ENCODE measurements around the gene HS6ST3.

HS6ST3 gene

DNA sequence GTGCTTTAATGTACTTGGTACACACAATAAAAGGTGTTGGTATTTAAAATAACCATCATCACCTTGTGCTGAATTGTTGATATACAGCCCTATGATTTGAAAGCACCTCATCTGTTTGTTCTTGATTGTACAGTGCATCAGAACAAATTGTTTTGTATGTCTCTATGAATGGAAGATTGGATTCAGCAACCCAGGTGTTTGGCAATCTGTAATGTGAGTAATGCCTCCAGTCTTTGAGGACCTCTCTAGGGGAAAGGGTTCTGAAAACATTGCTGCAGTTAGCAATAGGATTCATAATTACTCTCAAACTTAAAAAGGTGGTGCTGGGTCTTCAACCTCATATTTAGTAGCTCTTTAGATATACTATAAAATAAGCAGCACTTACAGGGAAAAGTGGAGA, 562.6 kb downstream of the HS6ST3 start:
- no peak for DNase-seq (ENCODE audit: low read depth)

DNA sequence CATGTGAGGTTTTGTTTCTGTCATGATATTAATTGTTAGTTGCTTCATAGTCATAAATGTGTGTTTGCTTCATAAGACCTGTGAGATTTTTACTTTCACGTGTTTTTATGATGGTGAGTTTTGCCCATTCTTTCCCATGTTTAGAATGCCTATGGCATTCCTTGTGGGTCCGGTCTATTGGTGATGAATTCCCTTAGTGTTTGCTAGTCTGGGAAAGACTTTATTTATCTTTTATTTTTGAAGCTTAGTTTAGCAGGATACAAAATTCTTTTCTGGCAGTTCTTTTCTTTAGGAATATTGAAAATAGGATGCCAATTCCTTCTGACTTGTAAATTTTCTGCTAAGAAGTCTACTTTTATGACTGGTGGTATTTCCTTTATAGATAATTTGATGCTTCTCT, 571.7 kb downstream of the HS6ST3 start:
- no peak for DNase-seq (ENCODE audit: low read depth)

DNA sequence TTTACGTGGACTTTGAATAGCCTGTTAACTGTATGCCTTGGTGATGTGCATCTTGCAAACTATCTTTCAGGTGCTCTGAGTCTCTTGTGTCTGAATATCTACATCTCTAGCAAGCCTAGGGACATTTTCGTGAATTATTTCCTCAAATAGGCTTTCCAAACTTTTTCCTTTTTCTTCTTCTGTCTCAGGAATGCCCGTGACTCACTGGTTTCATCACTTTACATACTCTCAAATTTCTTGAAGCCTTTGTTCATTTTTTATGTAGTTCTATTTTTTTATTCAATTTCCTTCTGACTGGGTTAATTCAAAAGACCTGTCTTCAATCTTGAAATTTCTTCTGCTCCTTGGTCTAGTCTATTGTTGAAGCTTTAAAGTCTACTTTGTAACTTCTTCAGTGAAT, 572.1 kb downstream of the HS6ST3 start:
- DNase-seq (ENCODE audit: low read depth), result no peak

DNA sequence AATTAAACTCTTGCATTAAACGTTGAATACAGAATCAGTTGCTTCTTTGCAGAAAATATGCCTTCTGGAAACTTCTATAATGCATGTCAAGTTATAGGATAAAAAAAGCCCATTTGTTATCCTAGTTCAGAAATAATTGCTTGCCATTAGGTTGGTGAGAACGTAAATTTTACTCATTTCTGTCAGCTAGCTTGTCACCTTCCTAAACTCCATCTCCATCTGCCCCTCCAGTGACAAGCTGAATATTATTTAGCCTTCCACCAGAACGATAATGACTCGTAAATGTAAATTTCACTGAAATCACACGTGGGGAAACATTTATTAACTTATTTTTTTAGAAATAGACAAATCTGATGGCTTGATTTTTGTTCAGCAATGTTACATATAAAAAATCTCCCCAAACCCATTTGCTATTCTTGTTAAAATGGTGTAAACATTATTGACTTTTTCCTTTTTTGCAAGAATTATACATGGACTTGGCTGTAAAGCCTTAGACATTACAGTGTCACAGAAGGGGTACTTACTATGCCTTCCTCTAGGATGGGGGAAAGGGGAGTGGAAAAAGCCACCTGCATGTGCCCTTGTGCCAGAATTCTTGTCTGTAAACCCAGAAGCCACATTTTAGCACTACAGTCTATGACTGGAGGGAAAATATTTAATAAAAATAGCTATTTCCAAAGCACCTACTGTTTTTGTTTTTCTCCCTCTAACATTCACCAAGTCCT, 577.5 kb downstream of the HS6ST3 start:
- DNase-seq (ENCODE audit: low read depth), result no peak

DNA sequence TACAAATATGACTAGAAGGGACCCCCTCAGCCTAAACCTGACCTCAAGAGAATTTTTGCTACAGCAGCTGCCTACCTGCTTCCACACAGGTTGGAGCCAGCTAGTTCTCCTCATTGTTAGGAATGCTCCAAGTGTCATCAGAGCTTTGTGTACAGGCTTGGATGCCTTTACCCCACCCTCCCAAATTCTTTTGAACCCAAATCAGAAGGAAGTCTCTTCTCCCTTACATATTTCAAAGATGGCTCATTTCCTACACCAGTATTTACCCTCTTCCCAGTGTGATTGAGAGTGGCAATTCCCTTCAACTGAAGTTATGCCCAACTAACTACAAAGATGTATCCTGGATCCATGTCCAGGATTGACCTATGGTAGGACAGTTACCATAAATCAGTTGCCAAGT, 581.2 kb downstream of the HS6ST3 start:
- DNase-seq (ENCODE audit: low read depth), result no peak

DNA sequence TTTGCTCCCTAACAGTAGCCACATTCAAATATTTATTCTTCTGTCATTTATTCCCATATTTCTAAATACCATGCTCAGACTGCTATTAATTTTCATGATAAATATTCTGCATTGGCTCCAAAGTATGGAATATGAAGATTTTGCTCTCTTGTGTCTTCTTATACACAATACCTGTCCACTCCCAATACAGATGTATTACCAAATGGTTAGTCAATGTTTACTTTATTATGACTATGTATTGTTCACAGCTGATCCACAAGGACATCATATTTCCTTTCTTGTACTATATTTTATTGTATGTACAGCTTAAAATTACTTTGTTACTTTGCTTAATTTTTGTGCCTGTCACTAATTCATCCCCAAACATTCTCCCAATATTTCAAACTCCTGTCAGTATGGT, 582.1 kb downstream of the HS6ST3 start:
- no peak for DNase-seq (ENCODE audit: low read depth)

DNA sequence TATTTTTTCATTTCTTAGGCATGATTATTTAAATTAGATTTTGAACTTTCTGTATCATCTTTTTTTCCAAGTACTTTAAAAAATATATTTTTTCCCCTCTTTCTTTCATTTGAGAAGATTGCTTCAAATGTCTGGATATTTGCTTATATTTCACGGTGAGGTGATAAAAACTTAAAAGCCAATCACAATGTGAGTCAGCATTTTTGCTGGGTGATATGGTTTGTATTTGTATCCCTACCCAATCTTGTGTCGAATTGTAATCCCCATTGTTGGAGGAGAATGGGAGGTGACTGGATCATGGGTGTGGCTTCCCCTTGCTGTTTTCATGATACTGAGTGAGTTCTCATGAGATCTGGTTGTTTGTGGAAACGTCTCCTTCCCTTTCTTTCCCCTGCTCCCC, 583.9 kb downstream of the HS6ST3 start:
- DNase-seq (ENCODE audit: low read depth), result no peak

DNA sequence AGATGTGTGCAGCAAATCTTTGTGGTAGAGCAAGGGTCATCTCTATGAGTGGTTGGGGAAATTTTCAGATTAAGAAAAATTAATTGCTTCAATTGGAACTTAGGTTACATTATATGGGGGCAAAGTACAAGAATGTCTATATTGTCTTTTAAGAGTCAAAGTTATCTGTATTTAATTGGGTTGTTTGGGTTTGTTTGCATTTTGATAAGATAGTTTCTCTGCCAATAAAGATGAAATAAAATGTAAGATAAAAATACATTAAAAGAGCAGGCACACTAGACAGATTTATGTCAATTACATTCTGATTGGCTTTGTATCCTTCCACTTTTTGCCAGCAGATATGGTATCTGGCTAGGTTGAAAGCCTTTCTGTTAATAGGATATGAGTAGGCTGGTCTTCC, 587.1 kb downstream of the HS6ST3 start:
- DNase-seq (ENCODE audit: low read depth), result no peak

DNA sequence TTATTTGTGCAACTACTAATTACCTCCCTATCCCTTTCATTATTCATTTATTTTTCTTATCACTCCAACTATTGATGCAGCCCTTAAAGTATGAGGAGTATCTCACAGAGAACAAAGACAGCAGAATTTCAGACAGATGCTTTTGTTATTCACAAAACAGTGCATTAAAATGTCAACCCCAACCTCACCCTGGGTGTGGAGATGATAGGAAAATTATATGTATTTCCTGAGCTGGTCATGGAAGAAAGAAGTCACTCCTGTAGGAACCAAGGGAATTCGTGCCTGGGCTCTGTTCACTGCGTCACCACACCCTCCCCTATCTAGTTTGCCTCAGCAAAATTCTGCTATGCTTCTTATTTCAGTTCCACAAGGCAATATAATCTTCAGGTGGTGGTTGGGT, 588.9 kb downstream of the HS6ST3 start:
- DNase-seq (ENCODE audit: low read depth), result no peak

DNA sequence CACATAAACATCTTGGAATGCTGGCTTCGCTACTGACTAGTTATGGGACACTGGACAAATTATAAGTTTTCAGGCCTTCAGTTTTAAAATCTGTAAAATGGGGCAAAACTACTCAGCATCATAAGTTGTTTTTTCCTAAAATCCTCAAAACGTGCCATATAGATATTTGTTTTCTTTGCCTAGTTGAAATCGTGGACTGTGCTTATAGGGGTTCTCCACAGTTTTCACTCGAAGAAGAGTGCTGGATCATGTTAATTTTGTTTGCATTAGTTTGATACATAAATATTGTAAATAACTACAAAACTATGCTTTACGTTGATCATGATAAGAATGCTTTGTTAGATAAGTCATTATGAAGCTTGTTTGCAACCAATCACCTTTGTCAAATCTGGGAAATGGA, 591.0 kb downstream of the HS6ST3 start:
- DNase-seq (ENCODE audit: low read depth), result no peak

DNA sequence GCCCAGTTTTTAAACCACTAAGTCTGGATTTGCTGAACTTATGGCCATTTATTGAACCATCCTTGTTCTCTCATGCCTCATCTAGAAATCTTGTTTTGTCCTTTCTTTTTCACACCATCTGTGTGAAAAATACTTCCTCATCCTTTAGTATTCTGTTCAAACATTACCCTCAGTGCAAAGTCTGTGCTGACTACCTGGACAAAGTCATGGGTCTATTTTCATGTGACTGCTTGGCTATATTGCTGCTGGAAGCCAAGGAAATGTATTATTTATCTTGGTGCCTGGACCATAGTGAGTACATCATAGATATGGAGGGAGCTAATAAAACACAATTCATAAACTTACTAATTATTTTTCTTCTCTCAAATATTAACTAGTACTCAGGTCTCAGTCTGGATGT, 591.9 kb downstream of the HS6ST3 start:
- no peak for DNase-seq (ENCODE audit: low read depth)

DNA sequence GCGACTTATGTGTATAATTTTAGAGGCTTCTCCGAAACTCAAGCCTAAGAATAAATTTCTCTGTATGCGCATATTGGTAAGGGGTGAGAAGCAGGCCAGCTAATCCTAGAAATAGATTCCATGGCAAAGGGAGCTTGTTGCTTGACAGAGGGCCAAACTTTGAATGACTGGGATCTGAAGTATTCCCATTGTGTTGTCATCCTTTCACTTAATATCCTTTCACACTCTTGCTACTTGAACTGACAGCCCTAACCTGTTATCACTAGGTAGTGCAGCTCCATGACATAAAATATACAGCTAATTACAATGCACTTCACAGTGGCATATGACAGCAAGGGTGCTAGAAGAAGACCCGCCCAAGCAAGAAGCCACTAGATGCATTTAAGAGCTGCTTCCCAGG, 594.6 kb downstream of the HS6ST3 start:
- DNase-seq (ENCODE audit: low read depth), result no peak

DNA sequence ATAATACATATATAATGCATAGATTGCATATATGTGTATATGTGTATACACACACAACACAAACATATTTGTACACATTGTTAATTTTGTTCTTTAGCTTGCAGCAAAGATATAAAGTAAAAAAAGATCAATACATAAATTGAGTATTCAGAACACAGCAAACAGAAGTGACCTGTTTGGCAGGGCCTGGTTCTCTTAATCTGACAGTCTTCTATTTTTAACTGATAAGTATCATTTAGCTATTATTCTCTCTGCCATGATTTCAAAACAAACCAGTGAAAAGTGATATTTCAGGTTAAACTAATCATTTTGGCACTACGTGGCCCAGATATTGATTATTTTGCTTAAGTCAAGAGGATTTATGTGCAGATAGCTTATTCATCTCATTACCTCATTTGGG, 595.0 kb downstream of the HS6ST3 start:
- DNase-seq (ENCODE audit: low read depth), result no peak

DNA sequence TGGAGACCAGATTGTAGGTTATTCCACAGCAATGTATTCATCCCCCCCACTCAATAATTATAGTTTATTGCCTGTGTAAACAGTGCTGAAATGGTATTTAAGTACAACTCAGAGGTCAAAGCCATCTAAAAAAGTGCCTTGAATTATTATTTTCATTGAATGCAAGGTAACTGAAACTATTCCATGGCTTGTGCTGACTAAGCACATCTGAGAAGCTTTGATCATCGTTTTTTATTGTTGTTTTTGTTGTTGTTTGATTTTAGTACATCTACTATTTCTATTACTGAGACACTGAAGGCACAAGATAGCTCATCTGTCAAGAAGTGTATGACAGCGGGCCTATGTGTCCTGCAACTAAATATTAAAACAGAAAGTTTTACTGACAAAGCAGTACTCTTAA, 596.4 kb downstream of the HS6ST3 start:
- DNase-seq (ENCODE audit: low read depth), result no peak

DNA sequence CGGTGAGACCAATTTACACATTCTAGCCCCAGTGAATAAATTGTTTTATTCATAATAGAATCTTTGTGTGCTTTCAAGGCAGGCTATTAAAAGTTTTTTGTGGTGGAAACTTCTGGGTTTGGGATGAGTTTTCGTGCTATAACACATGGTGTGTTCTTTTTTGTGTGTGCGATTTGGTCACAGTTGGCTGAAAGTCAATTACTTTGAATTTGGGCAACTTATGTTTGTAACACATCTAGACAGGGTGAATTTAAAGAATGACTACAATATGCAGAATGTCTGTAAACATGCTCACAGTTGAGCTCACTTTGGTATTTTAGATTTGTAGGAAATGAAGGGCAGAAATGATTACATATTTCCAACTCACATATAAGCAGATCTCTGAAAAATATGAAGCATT, 597.3 kb downstream of the HS6ST3 start:
- no peak for DNase-seq (ENCODE audit: low read depth)

DNA sequence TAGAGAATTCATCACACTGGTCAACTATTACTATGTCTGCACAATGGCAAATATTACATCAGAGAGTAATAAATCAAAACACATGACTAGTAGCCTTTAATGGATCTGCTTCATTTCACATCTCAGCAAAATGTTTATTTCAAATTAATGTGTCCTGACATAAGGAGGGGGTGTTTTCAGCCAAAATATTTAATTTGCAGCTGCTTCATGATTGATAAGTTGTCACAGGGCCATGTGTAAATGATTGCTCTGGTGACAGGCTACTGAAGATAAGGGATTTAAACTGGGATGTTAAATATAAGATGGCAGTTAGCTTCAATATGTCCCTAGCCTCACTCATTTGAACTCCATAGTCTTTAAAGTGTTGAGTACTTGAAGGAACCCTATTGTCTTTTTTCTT, 601.1 kb downstream of the HS6ST3 start:
- no peak for DNase-seq (ENCODE audit: low read depth)

DNA sequence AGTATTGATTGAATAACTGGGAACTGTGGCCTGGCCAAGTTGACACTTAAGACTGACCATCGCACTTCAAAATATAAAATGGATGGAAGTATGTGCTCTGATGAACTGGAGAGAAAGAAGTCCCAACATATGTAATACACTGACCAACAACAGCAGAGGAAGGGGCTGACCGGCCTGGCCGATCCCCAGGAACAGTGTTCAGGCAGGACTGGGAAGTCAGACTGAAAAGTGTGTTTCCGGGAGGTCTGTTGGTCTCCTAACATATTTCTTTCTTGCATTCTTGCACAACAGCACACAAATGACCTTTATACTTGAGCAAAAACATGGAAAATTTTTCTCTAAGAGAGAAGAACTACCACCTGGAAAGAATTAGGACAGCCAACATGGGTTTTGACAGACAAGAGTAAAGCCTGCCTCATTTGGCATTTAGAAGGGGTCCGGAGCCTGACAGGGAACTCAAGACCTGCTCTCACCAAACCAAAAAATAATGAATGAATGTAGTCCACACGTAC, 606.5 kb downstream of the HS6ST3 start:
- no peak for DNase-seq (ENCODE audit: low read depth)

DNA sequence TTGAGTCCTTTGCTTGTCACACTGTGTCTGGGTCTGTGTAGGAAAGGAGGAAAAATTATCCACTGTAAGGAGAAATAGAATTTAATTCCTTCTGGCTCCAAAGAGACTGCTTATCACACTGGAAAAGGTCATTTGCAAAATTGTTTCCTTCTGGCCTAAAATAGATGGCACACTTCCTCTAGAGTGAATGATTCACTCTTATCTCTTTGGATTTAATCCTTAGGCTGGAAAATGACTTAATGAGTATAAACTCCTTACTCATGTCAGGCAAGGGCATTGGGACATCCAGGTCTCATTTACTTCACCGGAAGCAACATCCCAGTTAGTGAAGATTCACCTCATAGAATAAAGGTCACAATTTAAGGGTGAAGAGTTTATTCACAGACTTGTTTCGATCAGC, 610.8 kb downstream of the HS6ST3 start:
- DNase-seq (ENCODE audit: low read depth), result no peak

DNA sequence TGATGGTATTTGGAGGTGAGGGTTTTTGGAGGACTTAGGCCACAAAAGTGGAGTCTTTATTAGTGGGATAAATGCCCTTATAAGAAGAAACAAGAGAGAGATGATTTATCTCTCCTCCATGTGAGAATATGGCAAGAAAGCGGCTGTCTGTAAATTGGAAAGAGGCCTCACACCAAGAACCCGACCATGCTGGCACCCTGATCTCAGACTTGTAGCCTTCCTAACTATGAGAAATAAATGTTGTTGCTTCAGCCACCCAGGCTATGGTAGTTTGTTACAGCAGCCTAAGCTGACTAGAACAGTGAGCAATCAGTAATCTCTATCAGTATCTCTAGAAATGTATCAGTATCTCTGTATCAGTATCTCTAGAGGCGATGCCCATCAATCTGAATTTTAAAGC, 617.2 kb downstream of the HS6ST3 start:
- no peak for DNase-seq (ENCODE audit: low read depth)

DNA sequence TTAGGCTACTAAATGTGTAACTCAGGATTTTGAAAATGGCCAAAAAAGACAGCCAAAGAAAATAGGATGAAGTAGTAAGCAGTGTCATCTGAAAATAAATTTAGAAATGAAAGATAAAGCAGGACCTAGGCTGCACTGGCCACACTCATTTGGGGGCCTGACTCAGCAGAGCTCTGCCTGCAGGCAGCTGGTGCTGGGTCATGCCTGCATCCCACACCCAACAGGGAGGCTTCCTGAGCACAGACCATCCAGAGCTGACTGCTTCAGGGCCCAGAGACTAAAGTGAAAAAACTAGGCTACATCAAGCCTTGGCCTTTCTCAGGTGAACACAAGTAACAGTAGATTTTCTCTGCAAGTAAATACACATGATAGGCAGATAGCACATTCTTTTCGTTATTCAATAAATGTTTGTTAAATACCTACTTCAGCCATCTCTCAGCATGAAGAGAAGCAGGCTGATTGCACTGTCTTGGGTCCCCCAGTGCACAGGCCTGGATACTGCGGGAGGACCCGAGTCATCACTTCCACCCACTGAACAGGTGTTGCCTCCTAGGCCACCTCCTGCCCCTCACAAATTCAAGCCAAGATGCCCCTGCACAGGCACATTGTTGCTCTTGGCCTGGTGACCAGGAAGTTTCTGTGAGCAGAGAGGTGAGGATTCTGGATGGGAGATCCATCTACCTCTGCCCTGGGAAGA, 620.4 kb downstream of the HS6ST3 start:
- DNase-seq (ENCODE audit: low read depth), result no peak

DNA sequence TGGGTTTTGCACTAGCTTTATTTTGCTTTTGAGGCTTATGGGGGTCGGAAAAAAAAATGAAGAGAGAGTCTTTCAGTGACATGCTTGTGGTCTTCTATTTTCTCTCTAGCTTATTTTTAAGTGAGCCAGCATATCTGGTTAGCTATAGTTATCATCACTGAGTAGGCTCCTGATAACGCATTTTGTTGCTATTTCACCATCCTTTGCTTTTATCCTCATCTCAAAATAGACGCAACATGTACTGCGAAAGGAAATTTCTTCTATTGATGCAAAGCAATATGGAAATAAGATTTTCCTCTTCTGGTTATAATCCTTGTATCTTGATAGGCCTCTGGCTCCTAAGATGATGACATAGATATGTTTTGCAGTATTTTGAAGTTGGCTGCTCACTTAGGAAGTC, 630.5 kb downstream of the HS6ST3 start:
- no peak for DNase-seq (ENCODE audit: low read depth)

DNA sequence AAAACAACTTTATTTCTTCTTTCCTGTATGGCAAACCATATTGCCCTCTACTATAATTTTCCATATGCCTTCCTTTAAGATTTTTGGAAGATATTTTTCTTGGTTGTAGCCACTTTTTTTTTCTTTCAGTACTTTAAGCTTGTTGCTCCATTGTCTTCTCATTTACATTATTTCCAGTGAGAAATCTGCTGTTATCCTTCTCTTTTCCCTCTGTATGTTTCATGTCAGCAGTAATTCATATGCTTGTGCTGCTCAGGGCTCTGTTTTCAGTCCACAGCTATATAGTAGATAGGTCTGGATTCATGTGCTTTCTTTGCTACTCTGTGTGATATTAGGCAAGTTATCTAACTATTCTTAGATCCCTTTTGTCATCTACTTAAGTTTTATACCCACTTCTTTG, 636.7 kb downstream of the HS6ST3 start:
- DNase-seq (ENCODE audit: low read depth), result no peak

DNA sequence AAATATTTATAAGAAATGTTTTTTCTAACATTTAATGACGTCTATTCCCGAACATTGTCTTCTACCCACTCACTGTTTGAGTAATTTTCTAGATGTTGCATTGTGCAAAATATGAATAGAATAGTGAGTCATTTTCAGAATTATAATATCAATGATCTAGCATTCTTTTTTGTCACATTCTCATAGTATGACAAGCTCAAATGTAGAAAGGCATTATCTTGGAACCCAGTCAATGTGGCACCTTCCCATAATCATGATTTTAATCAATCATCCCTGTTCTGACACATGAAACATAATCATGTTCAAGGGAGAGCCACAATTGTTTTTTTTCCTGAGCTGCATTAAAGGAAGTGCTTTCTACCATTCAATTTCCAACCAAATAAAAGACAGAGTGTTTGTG, 638.6 kb downstream of the HS6ST3 start:
- no peak for DNase-seq (ENCODE audit: low read depth)

DNA sequence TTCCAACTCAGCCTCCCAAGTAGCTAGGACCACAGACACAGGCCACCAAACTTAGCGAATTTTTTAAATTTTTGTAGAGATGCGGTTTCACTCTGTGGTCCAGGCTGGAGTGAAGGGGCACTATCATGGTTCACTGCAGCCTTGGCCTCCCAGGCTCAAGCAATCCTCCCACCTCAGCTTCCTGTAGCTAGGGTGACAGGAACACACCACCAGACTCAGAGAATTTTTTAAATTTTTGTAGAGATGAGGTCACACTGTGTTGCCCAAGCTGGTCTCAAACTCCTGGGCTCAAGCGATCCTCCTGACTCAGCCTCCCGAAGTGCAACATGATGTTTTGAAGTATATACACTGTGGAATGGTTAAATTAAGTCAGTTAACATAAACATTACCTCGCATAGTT, 640.8 kb downstream of the HS6ST3 start:
- no peak for DNase-seq (ENCODE audit: low read depth)
